ENCODE results near the gene PTPRS. TPM values are rescaled to one million over a fixed set of nuclear protein-coding genes. Genes with fewer than 3 reads are reported as not detected.

PTPRS gene
- total RNA-seq, 1 donor from 2014 or later = 234 TPM

DNA sequence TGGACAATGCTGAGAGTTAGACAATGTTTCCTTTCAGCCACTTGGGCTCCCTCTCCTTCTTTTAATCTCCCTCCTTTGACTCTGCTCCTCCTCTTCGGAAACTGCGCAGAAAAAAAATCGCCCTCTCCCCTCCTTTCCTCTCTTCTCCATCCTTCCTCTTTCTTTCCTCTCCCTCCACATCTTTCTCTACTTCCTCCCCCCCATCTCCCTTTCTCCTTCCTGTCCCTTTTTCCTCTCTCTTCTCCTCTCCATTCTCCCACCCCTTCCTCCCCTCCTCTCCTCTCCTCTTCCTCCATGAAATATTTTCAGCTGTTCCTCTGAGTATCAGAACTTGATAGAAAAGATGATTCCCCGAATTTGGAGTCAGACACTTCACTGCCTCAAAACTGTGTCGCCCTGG is 15.1 kb upstream of the PTPRS start:
- Mint-ChIP-seq H3K27me3 (peaks cover 34% of the 10 kb centered on the region), H3K4me3 (ENCODE audit: low read depth) (no peak overlapping the region), H3K36me3 (ENCODE audit: insufficient read depth) (no peaks in the 10 kb centered on the region), H3K27ac (no peak overlapping the region), H3K9me3 (ENCODE audit: low read depth) (no peaks in the 10 kb centered on the region), H3K4me1 (ENCODE audit: low read depth) (peaks cover 2% of the 10 kb centered on the region)
- TF ChIP-seq, protein P1, sequence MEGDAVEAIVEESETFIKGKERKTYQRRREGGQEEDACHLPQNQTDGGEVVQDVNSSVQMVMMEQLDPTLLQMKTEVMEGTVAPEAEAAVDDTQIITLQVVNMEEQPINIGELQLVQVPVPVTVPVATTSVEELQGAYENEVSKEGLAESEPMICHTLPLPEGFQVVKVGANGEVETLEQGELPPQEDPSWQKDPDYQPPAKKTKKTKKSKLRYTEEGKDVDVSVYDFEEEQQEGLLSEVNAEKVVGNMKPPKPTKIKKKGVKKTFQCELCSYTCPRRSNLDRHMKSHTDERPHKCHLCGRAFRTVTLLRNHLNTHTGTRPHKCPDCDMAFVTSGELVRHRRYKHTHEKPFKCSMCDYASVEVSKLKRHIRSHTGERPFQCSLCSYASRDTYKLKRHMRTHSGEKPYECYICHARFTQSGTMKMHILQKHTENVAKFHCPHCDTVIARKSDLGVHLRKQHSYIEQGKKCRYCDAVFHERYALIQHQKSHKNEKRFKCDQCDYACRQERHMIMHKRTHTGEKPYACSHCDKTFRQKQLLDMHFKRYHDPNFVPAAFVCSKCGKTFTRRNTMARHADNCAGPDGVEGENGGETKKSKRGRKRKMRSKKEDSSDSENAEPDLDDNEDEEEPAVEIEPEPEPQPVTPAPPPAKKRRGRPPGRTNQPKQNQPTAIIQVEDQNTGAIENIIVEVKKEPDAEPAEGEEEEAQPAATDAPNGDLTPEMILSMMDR (IDR thresholded peaks at IDR 0.05; ENCODE audit: unreplicated experiment) = no peak
- no peak for DNase-seq (ENCODE audit: low spot score, unreplicated experiment)

DNA sequence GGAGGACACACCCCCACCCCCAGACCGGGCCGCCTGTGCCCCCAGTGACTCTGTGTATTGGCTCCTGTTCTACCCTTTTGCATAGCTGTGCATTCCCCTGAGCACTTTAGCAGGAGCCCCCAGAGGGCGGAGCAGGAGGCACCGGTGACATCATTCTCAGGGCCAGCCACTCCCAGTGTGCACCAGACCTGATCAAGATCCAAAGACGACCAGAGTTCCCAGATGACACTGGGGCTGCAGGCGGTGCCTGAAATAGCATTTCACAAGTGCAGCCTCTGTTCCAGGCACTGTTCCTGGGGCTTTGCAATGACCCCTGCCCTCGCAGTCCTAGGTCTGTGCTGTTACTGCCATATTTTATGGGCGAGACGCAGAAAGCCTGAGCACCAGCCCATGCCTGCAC is 14.5 kb upstream of the PTPRS start:
- Mint-ChIP-seq H3K36me3 (ENCODE audit: insufficient read depth) (no peaks in the 10 kb centered on the region), H3K27ac (no peak overlapping the region), H3K9me3 (ENCODE audit: low read depth) (no peaks in the 10 kb centered on the region), H3K4me3 (ENCODE audit: low read depth) (no peak overlapping the region), H3K4me1 (ENCODE audit: low read depth) (peaks cover 2% of the 10 kb centered on the region), H3K27me3 (peaks cover 34% of the 10 kb centered on the region)
- no peak for DNase-seq (ENCODE audit: low spot score, unreplicated experiment)
- TF ChIP-seq, protein P1 (IDR thresholded peaks at IDR 0.05; ENCODE audit: unreplicated experiment) = no peak

DNA sequence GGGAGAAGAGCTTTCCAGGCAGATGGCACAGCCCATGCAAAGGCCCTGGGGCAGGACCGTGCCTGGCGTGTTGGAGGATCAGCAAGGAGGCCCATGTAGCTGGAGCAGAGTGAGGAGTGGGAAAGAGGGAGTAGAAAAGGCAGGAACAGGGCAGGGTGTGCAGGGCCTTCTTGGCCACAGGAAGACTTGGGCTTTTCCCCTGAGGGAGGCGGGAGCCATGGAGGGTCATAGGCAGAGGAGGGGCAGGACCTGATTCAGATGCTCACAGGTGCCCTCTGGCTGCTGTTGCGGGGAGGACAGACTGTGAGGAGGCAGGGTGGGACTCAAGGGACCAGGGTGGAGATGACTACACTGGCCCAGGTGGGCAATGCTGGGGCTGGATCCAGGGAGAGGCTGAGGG is 13.8 kb upstream of the PTPRS start:
- no peak for DNase-seq (ENCODE audit: low spot score, unreplicated experiment)
- Mint-ChIP-seq H3K27ac (no peak overlapping the region), H3K27me3 (peaks cover 34% of the 10 kb centered on the region), H3K36me3 (ENCODE audit: insufficient read depth) (no peaks in the 10 kb centered on the region), H3K4me1 (ENCODE audit: low read depth) (peaks cover 2% of the 10 kb centered on the region), H3K4me3 (ENCODE audit: low read depth) (no peak overlapping the region), H3K9me3 (ENCODE audit: low read depth) (no peaks in the 10 kb centered on the region)
- TF ChIP-seq, protein P1 (IDR thresholded peaks at IDR 0.05; ENCODE audit: unreplicated experiment) = peak; percentile 39

DNA sequence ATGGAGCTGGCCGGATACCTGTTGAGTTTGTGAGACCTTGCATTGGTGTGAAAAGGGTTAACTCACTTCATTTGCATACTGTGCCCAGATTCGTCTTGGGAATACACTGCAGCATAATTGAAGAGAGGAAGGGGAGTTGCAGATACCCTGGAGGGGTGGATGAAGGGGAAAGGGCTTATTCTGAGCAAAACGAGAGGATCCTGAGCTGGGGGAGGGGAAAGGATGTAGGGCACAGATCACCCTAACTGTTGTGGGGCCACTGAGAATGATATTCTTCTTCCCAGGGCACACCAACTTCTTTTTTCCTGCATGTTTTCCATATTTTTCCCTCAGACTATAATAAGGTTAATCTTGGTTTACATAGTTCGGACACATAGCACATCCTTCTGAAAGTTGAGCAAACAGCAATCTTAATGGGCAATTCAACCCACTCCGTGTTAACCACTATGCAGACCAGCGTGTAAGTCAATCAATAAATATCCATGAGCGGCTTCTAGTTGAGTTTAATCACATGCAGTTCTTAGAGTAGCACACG is 11.7 kb upstream of the PTPRS start:
- H3K9me3 Mint-ChIP-seq (ENCODE audit: low read depth) = peaks cover 4% of the 10 kb centered on the region
- H3K27ac Mint-ChIP-seq = peak overlapping the region; percentile 92
- H3K4me3 Mint-ChIP-seq (ENCODE audit: low read depth) = no peak overlapping the region
- no peaks in the 10 kb centered on the region for H3K36me3 Mint-ChIP-seq (ENCODE audit: insufficient read depth)
- peaks cover 25% of the 10 kb centered on the region for H3K27me3 Mint-ChIP-seq
- TF ChIP-seq, protein P1 (IDR thresholded peaks at IDR 0.05; ENCODE audit: unreplicated experiment) = no peak
- no peak for DNase-seq (ENCODE audit: low spot score, unreplicated experiment)
- peaks cover 2% of the 10 kb centered on the region for H3K4me1 Mint-ChIP-seq (ENCODE audit: low read depth)

DNA sequence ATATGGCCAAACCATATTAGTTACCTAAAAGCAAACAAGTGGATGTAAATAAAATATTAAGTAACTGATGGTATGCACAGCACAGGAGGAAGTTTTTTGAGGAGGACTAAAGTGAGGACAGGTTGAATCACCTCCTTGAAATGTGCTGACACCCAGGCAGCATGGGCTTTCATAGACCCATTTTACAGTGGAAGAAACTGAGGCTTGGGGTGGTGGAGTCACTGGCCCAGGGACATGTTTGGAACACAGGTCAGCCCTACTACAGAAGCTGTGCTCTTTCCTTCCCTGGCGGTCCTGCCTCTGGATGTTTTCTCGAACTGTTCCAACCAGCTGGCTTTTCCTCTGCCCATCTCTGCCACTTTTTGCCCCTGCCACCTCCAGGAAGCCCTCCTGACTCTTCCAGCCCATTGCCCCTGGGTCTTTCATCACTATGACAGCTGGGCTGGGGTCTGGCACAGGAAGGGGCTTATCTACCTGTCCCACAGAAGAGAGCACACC is 11.2 kb upstream of the PTPRS start:
- H3K36me3 Mint-ChIP-seq (ENCODE audit: insufficient read depth) = no peaks in the 10 kb centered on the region
- TF ChIP-seq, protein P1 (IDR thresholded peaks at IDR 0.05; ENCODE audit: unreplicated experiment) = no peak
- peaks cover 23% of the 10 kb centered on the region for H3K27me3 Mint-ChIP-seq
- H3K27ac Mint-ChIP-seq = no peak overlapping the region
- H3K4me3 Mint-ChIP-seq (ENCODE audit: low read depth) = no peak overlapping the region
- peaks cover 2% of the 10 kb centered on the region for H3K4me1 Mint-ChIP-seq (ENCODE audit: low read depth)
- peaks cover 5% of the 10 kb centered on the region for H3K9me3 Mint-ChIP-seq (ENCODE audit: low read depth)
- DNase-seq (ENCODE audit: low spot score, unreplicated experiment) = no peak
